SH-SY5Y (cell line): ENCODE measurements around the gene SPATA31D1.

ENCODE experiments used
- GATA2 ChIP-seq: IDR thresholded peaks from 2 replicates; pipeline ENCODE4 v1.6.1; 2011; ENCODE audit warnings: mild to moderate bottlenecking, low read depth, low read length
- GATA3 ChIP-seq: IDR thresholded peaks from 2 replicates; pipeline ENCODE4 v1.6.1; 2011; ENCODE audit warnings: low read depth, mild to moderate bottlenecking, low read length, moderate library complexity

DNA sequence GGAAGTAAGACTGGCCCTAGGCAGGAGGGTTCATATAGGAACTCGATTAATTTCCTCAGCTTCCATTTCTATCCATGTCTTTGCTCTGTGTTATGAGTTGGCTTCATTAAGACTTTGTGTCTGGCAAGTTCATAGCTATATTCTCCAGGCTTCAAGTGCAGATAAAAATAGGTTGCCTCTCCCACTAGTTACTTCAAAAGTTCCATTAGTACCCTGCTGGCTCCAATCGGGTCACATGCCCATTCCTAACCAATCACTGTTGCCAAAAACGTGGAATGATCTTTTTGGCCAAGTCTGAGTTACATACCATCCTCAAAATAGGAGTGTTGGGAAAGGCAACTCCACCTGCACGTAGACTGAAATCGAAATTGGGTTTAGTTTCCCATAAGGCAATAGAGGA, 13.8 kb upstream of the SPATA31D1 start:
- TF ChIP-seq GATA2 = no peak
- TF ChIP-seq GATA3 = no peak
